ENCODE results near the gene LRRC4C.

DNA sequence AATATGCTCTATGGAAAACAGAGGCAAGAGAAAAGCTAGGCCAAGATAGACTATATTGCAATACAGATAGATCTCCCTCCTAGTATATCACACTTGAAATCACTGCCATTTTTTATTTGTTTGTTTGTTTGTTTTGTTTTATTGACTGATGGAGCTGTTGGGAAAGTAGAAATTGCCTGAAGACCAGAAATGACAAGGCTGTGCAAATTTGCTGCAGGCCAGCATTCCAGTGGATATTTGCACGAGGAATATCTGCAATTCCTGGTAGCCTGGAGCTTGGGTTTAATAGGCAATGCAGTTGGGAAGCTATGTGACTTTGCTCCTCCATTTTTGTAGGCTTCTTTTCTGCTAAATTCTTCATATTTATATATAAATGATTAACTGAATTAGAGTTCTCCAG lies 991.7 kb downstream of the LRRC4C start:
- TF ChIP-seq, protein P1, sequence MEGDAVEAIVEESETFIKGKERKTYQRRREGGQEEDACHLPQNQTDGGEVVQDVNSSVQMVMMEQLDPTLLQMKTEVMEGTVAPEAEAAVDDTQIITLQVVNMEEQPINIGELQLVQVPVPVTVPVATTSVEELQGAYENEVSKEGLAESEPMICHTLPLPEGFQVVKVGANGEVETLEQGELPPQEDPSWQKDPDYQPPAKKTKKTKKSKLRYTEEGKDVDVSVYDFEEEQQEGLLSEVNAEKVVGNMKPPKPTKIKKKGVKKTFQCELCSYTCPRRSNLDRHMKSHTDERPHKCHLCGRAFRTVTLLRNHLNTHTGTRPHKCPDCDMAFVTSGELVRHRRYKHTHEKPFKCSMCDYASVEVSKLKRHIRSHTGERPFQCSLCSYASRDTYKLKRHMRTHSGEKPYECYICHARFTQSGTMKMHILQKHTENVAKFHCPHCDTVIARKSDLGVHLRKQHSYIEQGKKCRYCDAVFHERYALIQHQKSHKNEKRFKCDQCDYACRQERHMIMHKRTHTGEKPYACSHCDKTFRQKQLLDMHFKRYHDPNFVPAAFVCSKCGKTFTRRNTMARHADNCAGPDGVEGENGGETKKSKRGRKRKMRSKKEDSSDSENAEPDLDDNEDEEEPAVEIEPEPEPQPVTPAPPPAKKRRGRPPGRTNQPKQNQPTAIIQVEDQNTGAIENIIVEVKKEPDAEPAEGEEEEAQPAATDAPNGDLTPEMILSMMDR (IDR thresholded peaks at IDR 0.05; ENCODE audit: low read depth, low read length, missing input control) = no peak
- TF ChIP-seq SP1 (IDR thresholded peaks at IDR 0.05) (no peak), YY1 (IDR thresholded peaks at IDR 0.05) (no peak), TAF1 (conservative IDR thresholded peaks at IDR 0.05) (no peak), RAD21 (IDR thresholded peaks at IDR 0.05) (no peak), EGR1 (IDR thresholded peaks at IDR 0.05; ENCODE audit: low read depth in 2 of 2) (no peak), FOXA1 (IDR thresholded peaks at IDR 0.05) (no peak), GABPA (IDR thresholded peaks at IDR 0.05 in 1 of 2, conservative IDR thresholded peaks at IDR 0.05 in 1 of 2) (no peak), HNF4G (IDR thresholded peaks at IDR 0.05) (no peak)
- TF ChIP-seq, protein P2, sequence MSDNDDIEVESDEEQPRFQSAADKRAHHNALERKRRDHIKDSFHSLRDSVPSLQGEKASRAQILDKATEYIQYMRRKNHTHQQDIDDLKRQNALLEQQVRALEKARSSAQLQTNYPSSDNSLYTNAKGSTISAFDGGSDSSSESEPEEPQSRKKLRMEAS (IDR thresholded peaks at IDR 0.05) = no peak
- TF ChIP-seq, protein P3, sequence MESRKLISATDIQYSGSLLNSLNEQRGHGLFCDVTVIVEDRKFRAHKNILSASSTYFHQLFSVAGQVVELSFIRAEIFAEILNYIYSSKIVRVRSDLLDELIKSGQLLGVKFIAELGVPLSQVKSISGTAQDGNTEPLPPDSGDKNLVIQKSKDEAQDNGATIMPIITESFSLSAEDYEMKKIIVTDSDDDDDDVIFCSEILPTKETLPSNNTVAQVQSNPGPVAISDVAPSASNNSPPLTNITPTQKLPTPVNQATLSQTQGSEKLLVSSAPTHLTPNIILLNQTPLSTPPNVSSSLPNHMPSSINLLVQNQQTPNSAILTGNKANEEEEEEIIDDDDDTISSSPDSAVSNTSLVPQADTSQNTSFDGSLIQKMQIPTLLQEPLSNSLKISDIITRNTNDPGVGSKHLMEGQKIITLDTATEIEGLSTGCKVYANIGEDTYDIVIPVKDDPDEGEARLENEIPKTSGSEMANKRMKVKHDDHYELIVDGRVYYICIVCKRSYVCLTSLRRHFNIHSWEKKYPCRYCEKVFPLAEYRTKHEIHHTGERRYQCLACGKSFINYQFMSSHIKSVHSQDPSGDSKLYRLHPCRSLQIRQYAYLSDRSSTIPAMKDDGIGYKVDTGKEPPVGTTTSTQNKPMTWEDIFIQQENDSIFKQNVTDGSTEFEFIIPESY (IDR thresholded peaks at IDR 0.05) = no peak
- TF ChIP-seq, protein P4, sequence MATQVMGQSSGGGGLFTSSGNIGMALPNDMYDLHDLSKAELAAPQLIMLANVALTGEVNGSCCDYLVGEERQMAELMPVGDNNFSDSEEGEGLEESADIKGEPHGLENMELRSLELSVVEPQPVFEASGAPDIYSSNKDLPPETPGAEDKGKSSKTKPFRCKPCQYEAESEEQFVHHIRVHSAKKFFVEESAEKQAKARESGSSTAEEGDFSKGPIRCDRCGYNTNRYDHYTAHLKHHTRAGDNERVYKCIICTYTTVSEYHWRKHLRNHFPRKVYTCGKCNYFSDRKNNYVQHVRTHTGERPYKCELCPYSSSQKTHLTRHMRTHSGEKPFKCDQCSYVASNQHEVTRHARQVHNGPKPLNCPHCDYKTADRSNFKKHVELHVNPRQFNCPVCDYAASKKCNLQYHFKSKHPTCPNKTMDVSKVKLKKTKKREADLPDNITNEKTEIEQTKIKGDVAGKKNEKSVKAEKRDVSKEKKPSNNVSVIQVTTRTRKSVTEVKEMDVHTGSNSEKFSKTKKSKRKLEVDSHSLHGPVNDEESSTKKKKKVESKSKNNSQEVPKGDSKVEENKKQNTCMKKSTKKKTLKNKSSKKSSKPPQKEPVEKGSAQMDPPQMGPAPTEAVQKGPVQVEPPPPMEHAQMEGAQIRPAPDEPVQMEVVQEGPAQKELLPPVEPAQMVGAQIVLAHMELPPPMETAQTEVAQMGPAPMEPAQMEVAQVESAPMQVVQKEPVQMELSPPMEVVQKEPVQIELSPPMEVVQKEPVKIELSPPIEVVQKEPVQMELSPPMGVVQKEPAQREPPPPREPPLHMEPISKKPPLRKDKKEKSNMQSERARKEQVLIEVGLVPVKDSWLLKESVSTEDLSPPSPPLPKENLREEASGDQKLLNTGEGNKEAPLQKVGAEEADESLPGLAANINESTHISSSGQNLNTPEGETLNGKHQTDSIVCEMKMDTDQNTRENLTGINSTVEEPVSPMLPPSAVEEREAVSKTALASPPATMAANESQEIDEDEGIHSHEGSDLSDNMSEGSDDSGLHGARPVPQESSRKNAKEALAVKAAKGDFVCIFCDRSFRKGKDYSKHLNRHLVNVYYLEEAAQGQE (IDR thresholded peaks at IDR 0.05) = no peak
- TF ChIP-seq, protein P5, sequence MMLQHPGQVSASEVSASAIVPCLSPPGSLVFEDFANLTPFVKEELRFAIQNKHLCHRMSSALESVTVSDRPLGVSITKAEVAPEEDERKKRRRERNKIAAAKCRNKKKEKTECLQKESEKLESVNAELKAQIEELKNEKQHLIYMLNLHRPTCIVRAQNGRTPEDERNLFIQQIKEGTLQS (IDR thresholded peaks at IDR 0.05) = no peak

All from liver (tissue), 3 donors.